H1 (cell line): ENCODE data around the gene RUSC2. TPM values are rescaled to one million over a fixed set of nuclear protein-coding genes. Genes with fewer than 3 reads are reported as not detected.

Experiments
- CTCF ChIA-PET: fragments of 300-600 bp; sonication (Branson Sonifier 250); formaldehyde crosslinking; loops from one replicate; lab custom pipeline; 2021; ENCODE audit not compliant: partially characterized antibody; lab: Charles Lee
- POLR2A ChIA-PET: fragments of 300-600 bp; sonication (Branson Sonifier 250); formaldehyde crosslinking; loops from one replicate; lab custom pipeline; 2021; ENCODE audit warnings: inconsistent platforms; ENCODE audit not compliant: partially characterized antibody; lab: Charles Lee
- DNase-seq, 2 experiments: peaks; one replicate each; pipeline versions ENCODE4 v3.0.0 to v3.0.0-alpha.2; 2010 to 2022; ENCODE audit warnings: low spot score in 2 of 2, low read depth in 1 of 2, mixed read lengths in 1 of 2
- FAIRE-seq: peaks from 2 replicates; lab custom pipeline; 2011; peaks lifted over from hg19 to GRCh38; lab: Jason Lieb, UNC
- H2AFZ ChIP-seq: 2 replicates; pipeline ENCODE4 v1.8.1; 2012; ENCODE audit warnings: low read length, inconsistent platforms
- H2AK5ac ChIP-seq: 2 replicates; pipeline ENCODE4 v1.6.1; 2013; ENCODE audit warnings: low read depth, low read length
- H2BK120ac ChIP-seq: replicated peaks from 2 replicates; pipeline ENCODE3; 2013; ENCODE audit warnings: low read depth, low read length, inconsistent platforms
- H2BK12ac ChIP-seq: 2 replicates; pipeline ENCODE4 v1.6.1; 2013; ENCODE audit warnings: low read depth, low read length
- H2BK15ac ChIP-seq: 2 replicates; pipeline ENCODE4 v1.6.1; 2013; ENCODE audit warnings: low read length
- H2BK20ac ChIP-seq: 2 replicates; pipeline ENCODE4 v1.6.1; 2013; ENCODE audit warnings: low read length
- H2BK5ac ChIP-seq: 2 replicates; pipeline ENCODE4 v1.6.1; 2013; ENCODE audit warnings: low read depth, low read length
- H3K14ac ChIP-seq: 2 replicates; pipeline ENCODE4 v1.6.1; 2013; ENCODE audit warnings: inconsistent platforms; ENCODE audit not compliant: insufficient read length
- H3K18ac ChIP-seq: 2 replicates; pipeline ENCODE4 v1.6.1; 2013; ENCODE audit warnings: low read length; ENCODE audit errors: extremely low read depth
- H3K23ac ChIP-seq: 2 replicates; pipeline ENCODE4 v1.6.1; 2013; ENCODE audit warnings: inconsistent platforms; ENCODE audit not compliant: insufficient read length
- H3K23me2 ChIP-seq: 2 replicates; pipeline ENCODE4 v1.6.1; 2013; ENCODE audit warnings: low read depth, low read length
- H3K27ac ChIP-seq: 2 replicates; pipeline ENCODE4 v1.6.1; 2011; ENCODE audit warnings: low read depth, low read length, inconsistent platforms
- H3K27me3 ChIP-seq, 4 experiments: replicated peaks in 1 of 4; 1 replicate in 1 of 4; 2 replicates in 3 of 4; pipeline versions ENCODE4 v1.6.1 to v1.8.1; 2011 to 2013; ENCODE audit warnings: low read length in 3 of 4, mild to moderate bottlenecking in 3 of 4, inconsistent platforms in 2 of 4, mixed read lengths in 2 of 4, moderate library complexity in 1 of 4; ENCODE audit not compliant: control insufficient read depth in 3 of 4, insufficient read depth in 3 of 4; ENCODE audit errors: extremely low read depth in 1 of 4
- H3K36me3 ChIP-seq, 4 experiments: 2 replicates each; pipeline versions ENCODE4 v1.6.1 to v1.8.1; 2011 to 2013; ENCODE audit warnings: mild to moderate bottlenecking in 4 of 4, low read length in 3 of 4, moderate library complexity in 2 of 4, control low read depth in 1 of 4, inconsistent platforms in 1 of 4; ENCODE audit not compliant: insufficient read depth in 4 of 4, control insufficient read depth in 2 of 4
- H3K4ac ChIP-seq: replicated peaks from 2 replicates; pipeline ENCODE3; 2013; ENCODE audit warnings: low read length, low read depth, mixed read lengths, inconsistent platforms; ENCODE audit not compliant: insufficient read length
- H3K4me1 ChIP-seq, 4 experiments: replicated peaks in 1 of 4; 1 replicate in 1 of 4; 2 replicates in 3 of 4; pipeline versions ENCODE4 v1.6.1 to v1.8.1; 2011 to 2013; ENCODE audit warnings: low read length in 3 of 4, inconsistent platforms in 2 of 4, mixed read lengths in 1 of 4; ENCODE audit not compliant: insufficient read depth in 4 of 4, control insufficient read depth in 3 of 4
- H3K4me2 ChIP-seq, 2 experiments: 2 replicates each; pipeline versions ENCODE4 v1.6.1 to v1.8.1; 2011 to 2013; ENCODE audit warnings: low read depth in 2 of 2, low read length in 2 of 2, control low read depth in 1 of 2, inconsistent platforms in 1 of 2, mild to moderate bottlenecking in 1 of 2; ENCODE audit not compliant: insufficient read depth in 1 of 2
- H3K4me3 ChIP-seq, 4 experiments: fragments of 200-600, 300-600 bp in 1 of 4; sonication (generic), shearing (Covaris generic), sonication (Bioruptor Twin) in 1 of 4; 2 replicates each; pipeline versions ENCODE4 v1.5.1 to v1.8.1; 2011 to 2016; ENCODE audit warnings: low read length in 4 of 4, low read depth in 3 of 4, control low read depth in 2 of 4, inconsistent platforms in 2 of 4, mild to moderate bottlenecking in 2 of 4, mixed read lengths in 1 of 4, moderate library complexity in 1 of 4; ENCODE audit not compliant: insufficient read depth in 2 of 4; ENCODE audit errors: extremely low read depth in 1 of 4
- H3K56ac ChIP-seq: replicated peaks from 2 replicates; pipeline ENCODE3; 2013; ENCODE audit warnings: low read depth, mild to moderate bottlenecking, mixed read lengths, low read length, inconsistent platforms; ENCODE audit not compliant: insufficient read length
- H3K79me1 ChIP-seq: 2 replicates; pipeline ENCODE4 v1.6.1; 2013; ENCODE audit warnings: low read depth, low read length, control low read depth
- H3K79me2 ChIP-seq, 2 experiments: 2 replicates each; pipeline versions ENCODE4 v1.6.1 to v1.8.1; 2012 to 2013; ENCODE audit warnings: low read length in 2 of 2, mild to moderate bottlenecking in 2 of 2, inconsistent platforms in 1 of 2; ENCODE audit not compliant: insufficient read depth in 2 of 2, control insufficient read depth in 1 of 2
- H3K9ac ChIP-seq, 4 experiments: replicated peaks in 1 of 4; 1 replicate in 1 of 4; 2 replicates in 3 of 4; pipeline versions ENCODE4 v1.6.1 to v1.8.1; 2011 to 2013; ENCODE audit warnings: low read depth in 3 of 4, low read length in 3 of 4, control low read depth in 2 of 4, mild to moderate bottlenecking in 2 of 4, moderate library complexity in 2 of 4, inconsistent platforms in 1 of 4; ENCODE audit errors: extremely low read depth in 1 of 4
- H3K9me3 ChIP-seq, 2 experiments: 2 replicates each; pipeline versions ENCODE4 v1.6.1 to v1.8.1; 2012 to 2013; ENCODE audit warnings: mild to moderate bottlenecking in 2 of 2, moderate library complexity in 2 of 2, control low read depth in 1 of 2, inconsistent platforms in 1 of 2, low read depth in 1 of 2, low read length in 1 of 2, mixed read lengths in 1 of 2; ENCODE audit not compliant: insufficient read depth in 2 of 2
- H4K20me1 ChIP-seq, 2 experiments: replicated peaks in 1 of 2; 2 replicates each; pipeline versions ENCODE3 to v1.8.1; 2011 to 2013; ENCODE audit warnings: inconsistent platforms in 2 of 2, low read length in 2 of 2, mild to moderate bottlenecking in 1 of 2; ENCODE audit not compliant: insufficient read depth in 2 of 2, control insufficient read depth in 1 of 2
- H4K5ac ChIP-seq: 2 replicates; pipeline ENCODE4 v1.6.1; 2013; ENCODE audit warnings: low read length, low read depth, mixed read lengths, inconsistent platforms; ENCODE audit not compliant: insufficient read length
- H4K8ac ChIP-seq: 2 replicates; pipeline ENCODE4 v1.8.0; 2013; ENCODE audit warnings: mild to moderate bottlenecking, moderate library complexity, low read length, inconsistent platforms; ENCODE audit not compliant: insufficient read depth; ENCODE audit errors: extremely low read depth
- H4K91ac ChIP-seq: replicated peaks from 2 replicates; pipeline ENCODE3; 2013; ENCODE audit warnings: low read length, mixed read lengths, inconsistent platforms; ENCODE audit not compliant: insufficient read length
- EGR1 ChIP-seq: IDR thresholded peaks from 2 replicates; pipeline ENCODE4 v1.6.1; 2011; ENCODE audit warnings: low read depth, low read length, borderline replicate concordance
- SIRT6 ChIP-seq: IDR thresholded peaks from one replicate; pipeline ENCODE4 v1.7.1; 2012; ENCODE audit warnings: low read length, inconsistent platforms
- WGBS, 2 experiments: shearing (Covaris generic) in 1 of 2; methylation state at CpG; one replicate each; pipeline versions ENCODE4 v1.1.6 to v1.1.7; 2013 to 2015; ENCODE audit warnings: low lambda C conversion rate in 2 of 2, mixed read lengths in 2 of 2, inconsistent platforms in 1 of 2, low coverage in 1 of 2, missing lambda C conversion rate in 1 of 2; ENCODE audit not compliant: insufficient replicate concordance in 2 of 2, insufficient coverage in 1 of 2, insufficient read length in 1 of 2; ENCODE audit errors: extremely low coverage in 1 of 2, missing lambda C conversion rate in 1 of 2; 5-methylcytosine and 5-hydroxymethylcytosine counted together
- polyA plus RNA-seq, 7 experiments: library from polyadenylated mRNA; depleted of rRNA in 3 of 7; stranded (reverse) in 5 of 7; unstranded in 2 of 7; fragments of >200 nt in 5 of 7; fragments of 200-250 nt in 2 of 7; gene quantifications; 1 replicate in 5 of 7; 2 replicates in 1 of 7; 4 replicates in 1 of 7; pipeline versions ENCODE4 v1.2.1 to v1.2.3, GENCODE V29; 2011 to 2013; ENCODE audit warnings: missing spikeins in 2 of 7, mixed read lengths in 2 of 7
- total RNA-seq: library from RNA; stranded (reverse); fragmentation: NEBNext Ultra II Directional; extraction: Animal tissue kit (Norgen Biotek cat#: 25700); gene quantifications from 2 replicates; pipeline ENCODE4 v1.2.1, GENCODE V29; 2021
- TF ChIP-seq, protein P1 (sequence below), 3 experiments: IDR thresholded peaks; 1 replicate in 2 of 3; 2 replicates in 1 of 3; pipeline versions ENCODE4 v1.5.1 to v1.6.1; 2011; ENCODE audit warnings: low read length in 3 of 3, mild to moderate bottlenecking in 3 of 3, inconsistent platforms in 2 of 3, low read depth in 1 of 3, moderate library complexity in 1 of 3; ENCODE audit not compliant: insufficient read depth in 1 of 3; ENCODE audit errors: control extremely low read depth in 1 of 3

The RUSC2 gene
- total and polyA plus RNA-seq, 2 of the 8 experiments (the other 6 are each of a cell fraction or from before 2014, with no cell fraction given) = 4.2 to 7.9 TPM

DNA sequence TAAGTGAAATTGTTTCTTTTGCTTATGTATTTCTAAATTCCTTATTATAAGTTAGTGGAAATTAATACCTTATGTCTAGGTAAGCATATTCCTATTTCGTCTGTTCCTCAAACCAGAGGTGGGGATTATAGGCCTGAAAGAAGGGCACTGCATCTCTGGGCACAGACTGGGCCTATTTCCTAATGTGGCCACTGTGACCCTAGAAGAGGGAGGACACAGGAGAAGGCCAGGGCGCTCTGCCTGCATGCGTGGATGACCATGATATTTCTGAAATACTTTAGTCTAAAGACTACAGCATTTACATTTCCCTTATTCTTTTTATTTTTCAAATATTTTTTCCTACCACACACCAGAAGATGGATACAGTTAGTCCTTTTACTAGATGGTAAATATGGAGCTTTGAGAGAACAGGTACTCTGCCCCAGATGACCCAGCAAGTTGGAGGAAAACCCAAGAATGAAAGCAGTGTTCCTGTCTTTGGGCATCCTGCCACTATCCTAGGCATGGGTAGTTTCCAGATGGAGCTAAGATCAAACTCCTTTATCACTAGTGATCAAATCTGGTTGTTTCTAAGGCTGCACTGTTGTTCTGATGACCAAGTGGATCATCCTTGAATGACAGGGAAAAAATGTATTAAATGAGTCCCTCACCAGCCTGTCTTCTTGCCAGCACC lies 27.8 kb downstream of the RUSC2 start:
- Histone ChIP-seq H4K8ac (no peak overlapping the region), H3K18ac (no peak overlapping the region), H3K9ac (no peak overlapping the region), H3K56ac (no peak overlapping the region), H3K27me3 (no peaks in the 10 kb centered on the region), H2BK12ac (peak overlapping the region; percentile 40; the same call in 1 of the 2 replicates), H2BK15ac (no peak overlapping the region), H3K14ac (no peak overlapping the region), H3K27ac (no peak overlapping the region), H2BK20ac (no peak overlapping the region), H4K91ac (no peak overlapping the region), H2AK5ac (no peak overlapping the region; the same call in 1 of the 2 replicates), H3K79me2 (no peaks in the 10 kb centered on the region), H3K36me3 (no peaks in the 10 kb centered on the region), H3K4ac (no peak overlapping the region), H2BK120ac (no peak overlapping the region), H3K4me1 (peaks cover 0 to 26% (median 8%) of the 10 kb centered on the region in 4 experiments; a peak in 6 of 7 replicates), H3K4me3 (no peak overlapping the region), H3K23me2 (no peaks in the 10 kb centered on the region), H3K79me1 (no peaks in the 10 kb centered on the region), H2AFZ (no peak overlapping the region), H4K5ac (no peak overlapping the region), H3K9me3 (no peaks in the 10 kb centered on the region), H2BK5ac (no peak overlapping the region), H3K23ac (no peak overlapping the region), H4K20me1 (no peaks in the 10 kb centered on the region), H3K4me2 (peak overlapping the region; percentile 15 to 47; a peak in 3 of 4 replicates)
- 86% methylated on average over 3 of the region's 3 CpGs; no CpG with 5 or more reads in 1 of the 2 experiments for WGBS, 2 experiments
- TF ChIP-seq EGR1 (no peak), SIRT6 (no peak)
- TF ChIP-seq, protein P1, sequence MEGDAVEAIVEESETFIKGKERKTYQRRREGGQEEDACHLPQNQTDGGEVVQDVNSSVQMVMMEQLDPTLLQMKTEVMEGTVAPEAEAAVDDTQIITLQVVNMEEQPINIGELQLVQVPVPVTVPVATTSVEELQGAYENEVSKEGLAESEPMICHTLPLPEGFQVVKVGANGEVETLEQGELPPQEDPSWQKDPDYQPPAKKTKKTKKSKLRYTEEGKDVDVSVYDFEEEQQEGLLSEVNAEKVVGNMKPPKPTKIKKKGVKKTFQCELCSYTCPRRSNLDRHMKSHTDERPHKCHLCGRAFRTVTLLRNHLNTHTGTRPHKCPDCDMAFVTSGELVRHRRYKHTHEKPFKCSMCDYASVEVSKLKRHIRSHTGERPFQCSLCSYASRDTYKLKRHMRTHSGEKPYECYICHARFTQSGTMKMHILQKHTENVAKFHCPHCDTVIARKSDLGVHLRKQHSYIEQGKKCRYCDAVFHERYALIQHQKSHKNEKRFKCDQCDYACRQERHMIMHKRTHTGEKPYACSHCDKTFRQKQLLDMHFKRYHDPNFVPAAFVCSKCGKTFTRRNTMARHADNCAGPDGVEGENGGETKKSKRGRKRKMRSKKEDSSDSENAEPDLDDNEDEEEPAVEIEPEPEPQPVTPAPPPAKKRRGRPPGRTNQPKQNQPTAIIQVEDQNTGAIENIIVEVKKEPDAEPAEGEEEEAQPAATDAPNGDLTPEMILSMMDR (IDR thresholded peaks at IDR 0.05; ENCODE audit: control extremely low read depth in 1 of 3, insufficient read depth in 1 of 3, low read depth in 1 of 3, low read length in 3 of 3) = no peak
- no peak for DNase-seq
- CTCF ChIA-PET = interaction anchor here (1.0 to 9.7 kb wide), 10 partner anchors 11 to 40 kb away, joined by 3 to 114 read pairs (median 6); partner anchors contain the start of gene RUSC2
- POLR2A ChIA-PET = interaction anchor here (1.2 to 2.9 kb wide), 6 partner anchors 10 to 296 kb away, joined by 3 to 24 read pairs (median 6); partner anchors contain the start of gene RUSC2
- FAIRE-seq = no peak
